AG09309 (cell line): ENCODE measurements around the gene KRT80.

ENCODE experiments used
- DNase-seq: peaks from one replicate; pipeline ENCODE4 v3.0.0-alpha.2; 2010; ENCODE audit warnings: low read depth
- H3K4me3 ChIP-seq: 2 replicates; pipeline ENCODE4 v1.5.1; 2011; ENCODE audit warnings: mild to moderate bottlenecking, low read depth, low read length, moderate library complexity; ENCODE audit not compliant: control insufficient read depth
- CTCF ChIP-seq: IDR thresholded peaks from 2 replicates; pipeline ENCODE4 v1.5.1; 2011; ENCODE audit warnings: mild to moderate bottlenecking, low read depth, low read length, inconsistent platforms; ENCODE audit not compliant: insufficient read depth, control insufficient read depth; ENCODE audit errors: missing control alignments

The KRT80 gene

GRCh38 chr12:52202361-52203078 is 10.7 kb upstream of the KRT80 start:
- no peak for TF ChIP-seq CTCF
- no peak for DNase-seq
- no peak overlapping the region for H3K4me3 ChIP-seq

GRCh38 chr12:52201451-52201839 is 9.6 kb upstream of the KRT80 start:
- no peak overlapping the region for H3K4me3 ChIP-seq
- DNase-seq: no peak
- TF ChIP-seq CTCF: no peak

GRCh38 chr12:52200781-52201450 is 9.1 kb upstream of the KRT80 start:
- no peak for DNase-seq
- TF ChIP-seq CTCF: no peak
- no peak overlapping the region for H3K4me3 ChIP-seq

GRCh38 chr12:52200086-52200780 is 8.4 kb upstream of the KRT80 start:
- DNase-seq: no peak
- no peak overlapping the region for H3K4me3 ChIP-seq
- TF ChIP-seq CTCF: no peak

GRCh38 chr12:52199294-52199919 is 7.6 kb upstream of the KRT80 start:
- H3K4me3 ChIP-seq: no peak overlapping the region
- no peak for TF ChIP-seq CTCF
- DNase-seq: no peak

GRCh38 chr12:52198454-52199215 is 6.8 kb upstream of the KRT80 start:
- no peak for TF ChIP-seq CTCF
- no peak overlapping the region for H3K4me3 ChIP-seq
- DNase-seq: no peak
